IMR-90 (cell line): Measurements from ENCODE around the gene ELOVL2. TPM values are rescaled to one million over a fixed set of nuclear protein-coding genes. Genes with fewer than 3 reads are reported as not detected.
A peak's percentile ranks its signal among the peaks of the same experiment; 100 is the strongest.

Experiments used
- ATAC-seq: fragments of 200-7000 bp; cut with Tn5 transposase; 2 replicates; pipeline ENCODE4 v1.9.1; 2020; ENCODE audit warnings: low read depth, mild to moderate bottlenecking, moderate library complexity
- BruUV-seq: library from RNA; stranded (reverse); fragments of 400-500 nt; replicated peaks from 2 replicates; lab custom pipeline; 2021; lab: Mats Ljungman, UMichigan
- CTCF ChIA-PET: fragments of 300-600 bp; formaldehyde crosslinking; extraction: SDS; loops from one replicate; lab custom pipeline; 2021; ENCODE audit warnings: antibody characterized with exemption; lab: Yijun Ruan, JAX
- POLR2A ChIA-PET: fragments of 300-600 bp; sonication (Branson Sonifier 250); formaldehyde crosslinking; loops from one replicate; lab custom pipeline; 2022; ENCODE audit warnings: antibody characterized with exemption; ENCODE audit not compliant: unreplicated experiment; lab: Charles Lee
- DNase-seq: peaks from one replicate; pipeline ENCODE4 v3.0.0; 2013
- H2AFZ ChIP-seq: replicated peaks from 2 replicates; pipeline ENCODE3; 2013; ENCODE audit warnings: low read length, mild to moderate bottlenecking; ENCODE audit not compliant: poor library complexity
- H2AK5ac ChIP-seq: 2 replicates; pipeline ENCODE4 v1.6.1; 2013; ENCODE audit warnings: low read depth, low read length, inconsistent platforms
- H2AK9ac ChIP-seq: replicated peaks from 2 replicates; pipeline ENCODE3; 2013; ENCODE audit warnings: mild to moderate bottlenecking, low read depth, low read length, moderate library complexity; ENCODE audit not compliant: poor library complexity
- H2BK120ac ChIP-seq: 2 replicates; pipeline ENCODE4 v1.6.1; 2013; ENCODE audit warnings: low read depth, low read length, inconsistent platforms
- H2BK15ac ChIP-seq: 3 replicates; pipeline ENCODE4 v1.6.1; 2013; ENCODE audit warnings: low read depth, low read length, inconsistent platforms
- H2BK20ac ChIP-seq: 2 replicates; pipeline ENCODE4 v1.6.1; 2013; ENCODE audit warnings: low read depth, mild to moderate bottlenecking, inconsistent platforms, low read length, moderate library complexity
- H2BK5ac ChIP-seq: 2 replicates; pipeline ENCODE4 v1.6.1; 2013; ENCODE audit warnings: mild to moderate bottlenecking, low read depth, low read length, inconsistent platforms; ENCODE audit not compliant: poor library complexity, severe bottlenecking
- H3K14ac ChIP-seq: replicated peaks from 2 replicates; pipeline ENCODE4 v1.6.1; 2013; ENCODE audit warnings: low read depth, low read length, inconsistent platforms
- H3K18ac ChIP-seq: 2 replicates; pipeline ENCODE4 v1.6.1; 2013; ENCODE audit warnings: low read depth, low read length, control low read depth
- H3K23ac ChIP-seq: 2 replicates; pipeline ENCODE4 v1.6.1; 2013; ENCODE audit warnings: low read depth, low read length, inconsistent platforms
- H3K27ac ChIP-seq: 2 replicates; pipeline ENCODE4 v1.5.1; 2013; ENCODE audit warnings: mild to moderate bottlenecking, control low read depth, low read length; ENCODE audit not compliant: insufficient read depth
- H3K27me3 ChIP-seq: 2 replicates; pipeline ENCODE4 v1.6.1; 2013; ENCODE audit warnings: low read length; ENCODE audit not compliant: control insufficient read depth, insufficient read depth
- H3K36me3 ChIP-seq: 2 replicates; pipeline ENCODE4 v1.6.1; 2013; ENCODE audit warnings: low read length, mixed read lengths; ENCODE audit not compliant: control insufficient read depth, insufficient read depth
- H3K4ac ChIP-seq: 2 replicates; pipeline ENCODE4 v1.6.1; 2013; ENCODE audit warnings: low read depth, low read length, inconsistent platforms
- H3K4me1 ChIP-seq: 2 replicates; pipeline ENCODE4 v1.6.1; 2013; ENCODE audit warnings: low read length, mixed read lengths; ENCODE audit not compliant: control insufficient read depth, insufficient read depth
- H3K4me2 ChIP-seq: 2 replicates; pipeline ENCODE4 v1.6.1; 2013; ENCODE audit warnings: low read depth, mild to moderate bottlenecking, control low read depth, low read length, moderate library complexity
- H3K4me3 ChIP-seq: 2 replicates; pipeline ENCODE4 v1.5.1; 2013; ENCODE audit warnings: low read depth, mild to moderate bottlenecking, control low read depth, low read length, moderate library complexity; ENCODE audit not compliant: insufficient read depth
- H3K56ac ChIP-seq: 2 replicates; pipeline ENCODE4 v1.6.1; 2013; ENCODE audit warnings: low read length, inconsistent platforms; ENCODE audit not compliant: insufficient read depth; ENCODE audit errors: extremely low read depth
- H3K79me1 ChIP-seq, 2 experiments: 2 replicates each; pipeline ENCODE4 v1.6.1; 2013; ENCODE audit warnings: low read length in 2 of 2, inconsistent platforms in 1 of 2, low read depth in 1 of 2
- H3K9ac ChIP-seq: 2 replicates; pipeline ENCODE4 v1.6.1; 2013; ENCODE audit warnings: low read depth, low read length, control low read depth
- H3K9me1 ChIP-seq: 2 replicates; pipeline ENCODE4 v1.6.1; 2013; ENCODE audit warnings: low read length, inconsistent platforms; ENCODE audit not compliant: insufficient read depth
- H3K9me3 ChIP-seq: 2 replicates; pipeline ENCODE4 v1.6.1; 2013; ENCODE audit warnings: low read length; ENCODE audit not compliant: control insufficient read depth, insufficient read depth
- H4K20me1 ChIP-seq: 2 replicates; pipeline ENCODE4 v1.6.1; 2013; ENCODE audit warnings: low read length, inconsistent platforms; ENCODE audit not compliant: insufficient read depth
- H4K5ac ChIP-seq: 2 replicates; pipeline ENCODE4 v1.6.1; 2013; ENCODE audit warnings: mild to moderate bottlenecking, low read depth, low read length, control low read depth
- H4K8ac ChIP-seq, 2 experiments: 2 replicates each; pipeline ENCODE4 v1.6.1; 2013; ENCODE audit warnings: low read depth in 2 of 2, low read length in 2 of 2, control low read depth in 1 of 2, inconsistent platforms in 1 of 2
- H4K91ac ChIP-seq: 2 replicates; pipeline ENCODE4 v1.6.1; 2013; ENCODE audit warnings: low read depth, low read length, inconsistent platforms; ENCODE audit not compliant: insufficient read depth
- BHLHE40 ChIP-seq: fragments of 150-350 bp; IDR thresholded peaks from 2 replicates; pipeline ENCODE4 v1.6.1; 2016; ENCODE audit warnings: mild to moderate bottlenecking, low read depth, low read length
- CEBPB ChIP-seq: IDR thresholded peaks from 2 replicates; pipeline ENCODE4 v1.6.1; 2012; ENCODE audit warnings: low read depth, low read length, improper control_type of control experiment
- CHD1 ChIP-seq: IDR thresholded peaks from 2 replicates; pipeline ENCODE4 v1.6.1; 2012; ENCODE audit warnings: low read depth, low read length, improper control_type of control experiment
- CTCF ChIP-seq: conservative IDR thresholded peaks from 2 replicates; pipeline ENCODE4 v1.5.1; 2012; ENCODE audit warnings: mild to moderate bottlenecking, low read depth, low read length, improper control_type of control experiment
- ELK1 ChIP-seq: fragments of 150-350 bp; IDR thresholded peaks from 2 replicates; pipeline ENCODE4 v1.6.1; 2016; ENCODE audit warnings: low read depth, mild to moderate bottlenecking, low read length, moderate library complexity, borderline replicate concordance
- MAFK ChIP-seq: IDR thresholded peaks from 2 replicates; pipeline ENCODE4 v1.6.1; 2012; ENCODE audit warnings: low read depth, low read length, improper control_type of control experiment
- MAZ ChIP-seq: IDR thresholded peaks from 2 replicates; pipeline ENCODE4 v1.6.1; 2012; ENCODE audit warnings: low read depth, mild to moderate bottlenecking, low read length, improper control_type of control experiment, moderate library complexity, borderline replicate concordance
- MXI1 ChIP-seq: IDR thresholded peaks from 2 replicates; pipeline ENCODE4 v1.6.1; 2012; ENCODE audit warnings: low read depth, mild to moderate bottlenecking, low read length, moderate library complexity, borderline replicate concordance
- NFE2L2 ChIP-seq: fragments of 150-350 bp; IDR thresholded peaks from 2 replicates; pipeline ENCODE4 v1.6.1; 2016; ENCODE audit warnings: low read depth, mild to moderate bottlenecking, low read length
- POLR2A ChIP-seq: IDR thresholded peaks from 2 replicates; pipeline ENCODE4 v1.6.1; 2012; ENCODE audit warnings: mild to moderate bottlenecking, low read depth, low read length
- RCOR1 ChIP-seq: IDR thresholded peaks from 2 replicates; pipeline ENCODE4 v1.6.1; 2012; ENCODE audit warnings: mild to moderate bottlenecking, low read length, improper control_type of control experiment; ENCODE audit not compliant: insufficient replicate concordance
- RFX5 ChIP-seq: IDR thresholded peaks from 2 replicates; pipeline ENCODE4 v1.8.0; 2012; ENCODE audit warnings: low read depth, mild to moderate bottlenecking, low read length, moderate library complexity
- SMC3 ChIP-seq: fragments of 150-350 bp; IDR thresholded peaks from 2 replicates; pipeline ENCODE4 v1.6.1; 2016; ENCODE audit warnings: low read depth, mild to moderate bottlenecking, antibody characterized with exemption, low read length, moderate library complexity
- USF2 ChIP-seq: fragments of 150-350 bp; IDR thresholded peaks from 2 replicates; pipeline ENCODE4 v1.6.1; 2017; ENCODE audit warnings: mild to moderate bottlenecking, antibody characterized with exemption, low read length, low read depth
- WGBS, 2 experiments: methylation state at CpG; one replicate each; pipeline versions ENCODE4 v1.1.5 to v1.1.7; 2013; ENCODE audit warnings: missing lambda C conversion rate in 2 of 2; ENCODE audit not compliant: insufficient read length in 1 of 2; ENCODE audit errors: extremely low coverage in 2 of 2; 5-methylcytosine and 5-hydroxymethylcytosine counted together
- dilution Hi-C: fragments of 300-500 bp; cut with HindIII; formaldehyde crosslinking; loops from one replicate; pipeline ENCODE4 v1.14.3; 2018; ENCODE audit warnings: low sequenced_read_pairs; ENCODE audit not compliant: unreplicated experiment
- in situ Hi-C: fragments of 300-500 bp; cut with MboI; formaldehyde crosslinking; loops from 3 replicates; pipeline ENCODE4 v1.14.3; 2019; ENCODE audit warnings: low sequenced_read_pairs, inconsistent platforms, mixed read lengths
- intact Hi-C: fragments of 100-400 bp; cut with micrococcal nuclease; formaldehyde crosslinking; loops from 2 replicates; pipeline ENCODE4 v1.10.0; 2022
- polyA plus RNA-seq, 3 experiments: library from polyadenylated mRNA; depleted of rRNA; stranded (reverse); fragments of >200 nt; gene quantifications; 2 replicates each; pipeline ENCODE4 v1.2.3, GENCODE V29; 2012; ENCODE audit warnings: low replicate concordance in 1 of 3
- total RNA-seq: library from RNA; depleted of rRNA; stranded (reverse); fragments of >200 nt; gene quantifications from 2 replicates; pipeline ENCODE4 v1.2.3, GENCODE V29; 2012

ELOVL2 gene
- total and polyA plus RNA-seq, 2 of the 4 experiments (the other 2 are of a cell fraction): 6.3 to 7.9 TPM

- CTCF ChIA-PET: interaction anchor here (1.0 to 1.1 kb wide), 3 partner anchors 17 to 88 kb away, joined by 3 read pairs; no protein-coding TSS in a partner anchor
- no peak overlapping the region for H4K91ac ChIP-seq
- no peak overlapping the region for H4K5ac ChIP-seq
- no peak overlapping the region for H3K9ac ChIP-seq
- no peak overlapping the region; the same call in 1 of the 2 replicates for H3K4me2 ChIP-seq
- in situ Hi-C loops: no loop called here
- H3K56ac ChIP-seq: no peak overlapping the region
- peaks cover 2% of the 10 kb centered on the region; the same call in 1 of the 2 replicates for H3K9me3 ChIP-seq
- no TSS peak for BruUV-seq
- no peak overlapping the region for H4K8ac ChIP-seq
- POLR2A ChIA-PET: no interaction called here
- H2AFZ ChIP-seq: no peak overlapping the region
- dilution Hi-C loops: no loop called here
- H2BK5ac ChIP-seq: no peak overlapping the region
- no peak overlapping the region; the same call in 1 of the 2 replicates for H2AK5ac ChIP-seq
- H3K18ac ChIP-seq: no peak overlapping the region; the same call in 1 of the 2 replicates
- no peaks in the 10 kb centered on the region for H3K9me1 ChIP-seq
- WGBS, 2 experiments: 94% methylated on average over 3 of the region's 10 CpGs; no CpG with 5 or more reads in 1 of the 2 experiments
- no peaks in the 10 kb centered on the region for H4K20me1 ChIP-seq
- H3K4ac ChIP-seq: no peak overlapping the region
- H3K27me3 ChIP-seq: no peaks in the 10 kb centered on the region
- ATAC-seq: no peak
- no peak overlapping the region for H3K14ac ChIP-seq
- peaks cover 6% of the 10 kb centered on the region for H3K4me1 ChIP-seq
- H3K27ac ChIP-seq: no peak overlapping the region
- H2AK9ac ChIP-seq: no peak overlapping the region
- no peak overlapping the region for H3K4me3 ChIP-seq
- no peak for DNase-seq
- no peak overlapping the region for H2BK15ac ChIP-seq
- no peak overlapping the region for H3K23ac ChIP-seq
- H3K36me3 ChIP-seq: no peaks in the 10 kb centered on the region
- H2BK120ac ChIP-seq: no peak overlapping the region
- intact Hi-C loops: loop anchor here (5.0 kb wide), 1 partner anchor 35 kb away; no protein-coding TSS in a partner anchor
- 0 out of 2 replicates have a peak overlapping the region, but pooled peaks have one; percentile 34 for H2BK20ac ChIP-seq
- 0 out of 4 replicates have a peak, but pooled peaks cover 0 to 6% of the 10 kb centered on the region in 2 experiments for H3K79me1 ChIP-seq
- TF ChIP-seq NFE2L2 (no peak), MAZ (no peak), CEBPB (no peak), POLR2A (no peak), CHD1 (no peak), SMC3 (no peak), RFX5 (no peak), BHLHE40 (no peak), MAFK (no peak), RCOR1 (no peak), ELK1 (no peak), MXI1 (no peak), USF2 (no peak), CTCF (no peak)
Observed at GRCh38 chr6:11042025-11042749, 1.9 kb downstream of the ELOVL2 start.
